SU-DHL-6 (cell line): ENCODE results near the gene KRTAP5-8.

ENCODE experiments used
- H2AFZ ChIP-seq: fragments of 200-600 bp; sonication (generic); 2 replicates; pipeline ENCODE4 v1.6.1; 2014; ENCODE audit warnings: low read depth, mild to moderate bottlenecking, moderate library complexity, mixed read lengths, antibody characterized with exemption, low read length; ENCODE audit not compliant: severe bottlenecking
- H3F3A ChIP-seq: fragments of 200-600 bp; shearing (Covaris generic); 2 replicates; pipeline ENCODE4 v1.6.0; 2016; ENCODE audit warnings: antibody characterized with exemption, mild to moderate bottlenecking; ENCODE audit not compliant: insufficient read depth
- H3K27ac ChIP-seq: fragments of 200-600 bp; sonication (generic); 2 replicates; pipeline ENCODE4 v1.5.1; 2016; ENCODE audit warnings: low read depth, mild to moderate bottlenecking, low read length, moderate library complexity, mixed read lengths
- H3K27me3 ChIP-seq: fragments of 200-600 bp; sonication (generic), shearing (Covaris generic); 2 replicates; pipeline ENCODE4 v1.6.0; 2014; ENCODE audit warnings: mild to moderate bottlenecking, low read length
- H3K36me3 ChIP-seq: fragments of 200-600 bp; sonication (generic); 2 replicates; pipeline ENCODE4 v1.6.1; 2014; ENCODE audit warnings: mild to moderate bottlenecking, low read length, mixed read lengths
- H3K4me2 ChIP-seq: fragments of 300-600, 200-600 bp; shearing (Covaris generic), sonication (generic); 2 replicates; pipeline ENCODE4 v1.6.0; 2014; ENCODE audit warnings: low read length, low read depth, mild to moderate bottlenecking; ENCODE audit not compliant: poor library complexity, severe bottlenecking
- H3K4me3 ChIP-seq: fragments of 200-600 bp; sonication (generic); 2 replicates; pipeline ENCODE4 v1.5.1; 2014; ENCODE audit warnings: antibody characterized with exemption, low read length, mild to moderate bottlenecking, mixed read lengths; ENCODE audit not compliant: insufficient read depth, poor library complexity, severe bottlenecking
- H3K79me2 ChIP-seq: fragments of 200-600 bp; sonication (generic); 2 replicates; pipeline ENCODE4 v1.6.1; 2014; ENCODE audit warnings: mild to moderate bottlenecking, low read length, moderate library complexity; ENCODE audit not compliant: insufficient read depth
- H3K9ac ChIP-seq: fragments of 200-600 bp; sonication (generic); 2 replicates; pipeline ENCODE4 v1.7.0; 2014; ENCODE audit warnings: mild to moderate bottlenecking, low read length
- H3K9me2 ChIP-seq: fragments of 200-600 bp; sonication (generic); replicated peaks from 2 replicates; pipeline ENCODE4 v1.6.1; 2014; ENCODE audit warnings: low read length; ENCODE audit not compliant: insufficient read depth
- H3K9me3 ChIP-seq: fragments of 200-600 bp; sonication (generic); 2 replicates; pipeline ENCODE4 v1.6.1; 2014; ENCODE audit warnings: low read length, mixed read lengths; ENCODE audit not compliant: insufficient read depth
- H4K20me1 ChIP-seq: fragments of 200-600 bp; sonication (generic); 2 replicates; pipeline ENCODE4 v1.6.1; 2014; ENCODE audit warnings: low read depth, mild to moderate bottlenecking, antibody characterized with exemption, low read length, moderate library complexity, mixed read lengths
- EZH2phosphoT487 ChIP-seq: fragments of 200-600 bp; sonication (generic), shearing (Covaris generic); conservative IDR thresholded peaks from 2 replicates; pipeline ENCODE4 v1.6.1; 2018; ENCODE audit warnings: mild to moderate bottlenecking, antibody characterized with exemption, low read length, moderate library complexity, mixed read lengths
- TF ChIP-seq, protein P1 (sequence below): fragments of 200-600 bp; sonication (generic); IDR thresholded peaks from one replicate; pipeline ENCODE4 v1.5.1; 2017; ENCODE audit warnings: antibody characterized with exemption, mild to moderate bottlenecking, low read length, moderate library complexity; ENCODE audit not compliant: insufficient read depth, poor library complexity, severe bottlenecking

The KRTAP5-8 gene

GRCh38 chr11:71555508-71555907 is 17.7 kb downstream of the KRTAP5-8 start:
- Histone ChIP-seq H3K27me3 (no peaks in the 10 kb centered on the region), H3K36me3 (no peaks in the 10 kb centered on the region), H3K27ac (no peak overlapping the region), H4K20me1 (no peaks in the 10 kb centered on the region), H3K9me2 (no peaks in the 10 kb centered on the region), H3F3A (no peaks in the 10 kb centered on the region), H2AFZ (no peak overlapping the region), H3K4me3 (no peak overlapping the region), H3K9me3 (no peaks in the 10 kb centered on the region), H3K4me2 (no peak overlapping the region), H3K79me2 (no peaks in the 10 kb centered on the region), H3K9ac (no peak overlapping the region)
- TF ChIP-seq, protein P1, sequence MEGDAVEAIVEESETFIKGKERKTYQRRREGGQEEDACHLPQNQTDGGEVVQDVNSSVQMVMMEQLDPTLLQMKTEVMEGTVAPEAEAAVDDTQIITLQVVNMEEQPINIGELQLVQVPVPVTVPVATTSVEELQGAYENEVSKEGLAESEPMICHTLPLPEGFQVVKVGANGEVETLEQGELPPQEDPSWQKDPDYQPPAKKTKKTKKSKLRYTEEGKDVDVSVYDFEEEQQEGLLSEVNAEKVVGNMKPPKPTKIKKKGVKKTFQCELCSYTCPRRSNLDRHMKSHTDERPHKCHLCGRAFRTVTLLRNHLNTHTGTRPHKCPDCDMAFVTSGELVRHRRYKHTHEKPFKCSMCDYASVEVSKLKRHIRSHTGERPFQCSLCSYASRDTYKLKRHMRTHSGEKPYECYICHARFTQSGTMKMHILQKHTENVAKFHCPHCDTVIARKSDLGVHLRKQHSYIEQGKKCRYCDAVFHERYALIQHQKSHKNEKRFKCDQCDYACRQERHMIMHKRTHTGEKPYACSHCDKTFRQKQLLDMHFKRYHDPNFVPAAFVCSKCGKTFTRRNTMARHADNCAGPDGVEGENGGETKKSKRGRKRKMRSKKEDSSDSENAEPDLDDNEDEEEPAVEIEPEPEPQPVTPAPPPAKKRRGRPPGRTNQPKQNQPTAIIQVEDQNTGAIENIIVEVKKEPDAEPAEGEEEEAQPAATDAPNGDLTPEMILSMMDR: no peak
- TF ChIP-seq EZH2phosphoT487: no peak

DNA sequence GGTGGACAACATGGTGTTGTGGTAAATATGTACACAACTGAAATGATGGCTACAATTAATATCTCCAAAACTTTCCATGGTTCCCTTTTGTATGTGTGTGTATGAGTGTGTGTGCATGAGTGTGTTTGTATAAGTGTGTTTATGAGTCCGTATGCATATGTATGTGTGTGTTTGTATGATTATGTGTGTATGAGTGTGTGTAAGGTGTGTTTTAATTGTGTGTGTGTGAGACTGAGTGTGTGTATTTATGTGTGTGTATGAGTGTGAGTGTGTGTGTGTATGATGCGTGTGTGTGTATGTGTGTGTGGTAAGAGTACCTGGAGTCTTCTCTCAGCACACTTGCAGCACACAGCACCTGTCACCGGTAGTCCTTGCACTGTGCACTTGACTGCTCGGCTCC is 18.2 kb downstream of the KRTAP5-8 start:
- TF ChIP-seq, protein P1: no peak
- TF ChIP-seq EZH2phosphoT487: no peak
- no peak overlapping the region for H3K27ac ChIP-seq
- no peaks in the 10 kb centered on the region for H3K9me2 ChIP-seq
- no peak overlapping the region for H2AFZ ChIP-seq
- no peaks in the 10 kb centered on the region for H3K9me3 ChIP-seq
- no peak overlapping the region for H3K9ac ChIP-seq
- no peaks in the 10 kb centered on the region for H4K20me1 ChIP-seq
- no peaks in the 10 kb centered on the region for H3K27me3 ChIP-seq
- no peak overlapping the region for H3K4me2 ChIP-seq
- H3K79me2 ChIP-seq: no peaks in the 10 kb centered on the region
- no peaks in the 10 kb centered on the region for H3F3A ChIP-seq
- H3K36me3 ChIP-seq: no peaks in the 10 kb centered on the region
- H3K4me3 ChIP-seq: no peak overlapping the region

DNA sequence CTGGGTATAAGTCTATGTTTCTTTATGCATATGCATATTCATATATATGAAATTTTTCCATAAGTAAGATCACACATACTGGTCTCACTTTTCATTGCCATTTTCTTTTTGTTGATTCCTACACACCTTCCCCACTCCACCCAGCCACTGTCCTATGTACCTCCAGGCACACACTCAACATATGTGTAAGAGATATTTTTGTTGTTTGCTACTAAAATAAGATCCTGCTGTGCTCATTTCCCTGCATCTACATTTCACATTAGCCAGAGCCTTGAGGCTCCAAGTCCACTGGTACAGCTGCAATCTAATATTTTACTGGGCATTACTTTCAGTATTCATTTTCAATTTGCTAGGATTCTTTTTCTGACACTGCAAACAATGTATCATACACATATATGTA is 19.4 kb downstream of the KRTAP5-8 start:
- H3K4me3 ChIP-seq: no peak overlapping the region
- TF ChIP-seq EZH2phosphoT487: no peak
- TF ChIP-seq, protein P1: no peak
- no peaks in the 10 kb centered on the region for H3K27me3 ChIP-seq
- H3K36me3 ChIP-seq: no peaks in the 10 kb centered on the region
- no peaks in the 10 kb centered on the region for H3K79me2 ChIP-seq
- H3F3A ChIP-seq: no peaks in the 10 kb centered on the region
- no peak overlapping the region for H3K9ac ChIP-seq
- no peak overlapping the region for H2AFZ ChIP-seq
- H3K4me2 ChIP-seq: no peak overlapping the region
- H3K9me2 ChIP-seq: no peaks in the 10 kb centered on the region
- H3K9me3 ChIP-seq: no peaks in the 10 kb centered on the region
- H4K20me1 ChIP-seq: no peaks in the 10 kb centered on the region
- H3K27ac ChIP-seq: no peak overlapping the region
